Esophagus squamous epithelium (tissue), 4 donors: ENCODE results near the gene RGPD3.
"Not testable (repeated sequence)": the region's sequence is repeated elsewhere in the genome, so short reads cannot be mapped to it uniquely, and the experiment has no call there.

Experiments
- POLR2A ChIP-seq, 4 donors: fragments of 450-650 bp; IDR thresholded peaks; one replicate each; pipeline ENCODE4 v1.6.1; 2017; ENCODE audit warnings: antibody characterized with exemption in 4 of 4, mild to moderate bottlenecking in 4 of 4, moderate library complexity in 3 of 4
- TF ChIP-seq, protein P1 (sequence below), 6 experiments: fragments of 450-650 bp in 4 of 6; fragments of 200-600 bp in 2 of 6; sonication (generic) in 2 of 6; IDR thresholded peaks; one replicate each; pipeline ENCODE4 v1.5.1; 2016 to 2019; ENCODE audit warnings: antibody characterized with exemption in 6 of 6, mild to moderate bottlenecking in 4 of 6, moderate library complexity in 4 of 6

DNA sequence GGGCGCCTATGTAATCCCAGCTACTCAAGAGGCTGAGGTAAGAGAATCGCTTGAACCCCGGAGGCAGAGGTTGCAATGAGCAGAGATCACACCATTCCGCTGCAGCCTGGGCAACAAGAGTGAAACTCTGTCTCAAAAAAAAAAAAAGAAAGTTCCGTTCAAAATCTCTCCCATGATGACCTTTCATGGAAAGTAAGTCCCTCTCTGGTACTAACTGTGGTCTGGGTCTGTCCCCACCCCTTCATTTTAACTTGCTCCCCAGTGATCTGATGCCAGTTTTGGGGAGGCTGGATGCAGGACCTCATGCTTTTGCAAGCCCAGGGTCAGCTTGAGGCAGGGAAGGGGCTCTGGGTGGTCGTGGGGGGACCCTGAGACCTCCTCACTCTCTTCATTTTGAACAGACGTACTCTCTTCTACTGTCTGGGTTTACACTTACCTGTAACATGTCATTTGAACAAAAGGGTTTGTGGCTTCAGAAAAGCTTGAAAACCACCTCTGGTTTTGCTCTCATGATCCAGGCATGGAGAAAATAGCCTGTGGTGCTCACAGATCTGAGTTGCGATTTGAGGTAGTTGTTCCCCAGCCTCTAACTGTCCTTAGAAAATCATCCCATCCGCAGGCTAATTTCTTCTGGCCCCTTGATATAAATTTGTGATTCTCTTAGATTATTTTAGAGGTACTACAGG lies 37.9 kb upstream of the RGPD3 start:
- TF ChIP-seq, protein P1, sequence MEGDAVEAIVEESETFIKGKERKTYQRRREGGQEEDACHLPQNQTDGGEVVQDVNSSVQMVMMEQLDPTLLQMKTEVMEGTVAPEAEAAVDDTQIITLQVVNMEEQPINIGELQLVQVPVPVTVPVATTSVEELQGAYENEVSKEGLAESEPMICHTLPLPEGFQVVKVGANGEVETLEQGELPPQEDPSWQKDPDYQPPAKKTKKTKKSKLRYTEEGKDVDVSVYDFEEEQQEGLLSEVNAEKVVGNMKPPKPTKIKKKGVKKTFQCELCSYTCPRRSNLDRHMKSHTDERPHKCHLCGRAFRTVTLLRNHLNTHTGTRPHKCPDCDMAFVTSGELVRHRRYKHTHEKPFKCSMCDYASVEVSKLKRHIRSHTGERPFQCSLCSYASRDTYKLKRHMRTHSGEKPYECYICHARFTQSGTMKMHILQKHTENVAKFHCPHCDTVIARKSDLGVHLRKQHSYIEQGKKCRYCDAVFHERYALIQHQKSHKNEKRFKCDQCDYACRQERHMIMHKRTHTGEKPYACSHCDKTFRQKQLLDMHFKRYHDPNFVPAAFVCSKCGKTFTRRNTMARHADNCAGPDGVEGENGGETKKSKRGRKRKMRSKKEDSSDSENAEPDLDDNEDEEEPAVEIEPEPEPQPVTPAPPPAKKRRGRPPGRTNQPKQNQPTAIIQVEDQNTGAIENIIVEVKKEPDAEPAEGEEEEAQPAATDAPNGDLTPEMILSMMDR (IDR thresholded peaks at IDR 0.05): not testable (repeated sequence)
- TF ChIP-seq POLR2A (IDR thresholded peaks at IDR 0.05): not testable (repeated sequence)
